Measurements from ENCODE around the gene RTTN. TPM values are rescaled to one million over a fixed set of nuclear protein-coding genes. Genes with fewer than 3 reads are reported as not detected.

Gene RTTN
- total RNA-seq, 4 donors from 2014 or later = 5.2 to 27.9 (median 10.5) TPM

DNA sequence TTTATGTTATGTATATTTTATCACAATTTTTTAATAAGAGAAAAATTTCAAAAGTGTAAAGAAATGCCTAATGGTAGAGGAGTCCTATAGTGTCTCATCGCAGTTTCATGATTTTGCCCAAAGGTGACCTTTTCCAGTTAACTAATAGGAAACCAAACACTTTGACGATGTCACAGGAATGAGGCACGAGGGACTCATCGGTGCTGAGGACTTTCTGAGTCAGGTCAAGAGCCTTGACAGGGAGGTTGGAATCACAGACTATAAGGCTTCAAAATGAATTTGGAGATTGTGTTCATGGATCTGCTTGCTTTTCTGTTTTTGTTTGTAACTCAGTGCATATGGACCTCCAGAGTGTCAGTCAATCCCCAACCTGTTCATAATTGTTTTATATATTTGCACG lies 15.1 kb upstream of the RTTN start:
- Histone ChIP-seq H3K27ac (no peak overlapping the region), H3K4me3 (no peak overlapping the region), H3K9me3 (no peaks in the 10 kb centered on the region), H3K36me3 (no peaks in the 10 kb centered on the region), H3K4me1 (no peaks in the 10 kb centered on the region), H3K27me3 (no peaks in the 10 kb centered on the region)
- no peak for ATAC-seq
- 88 to 92% methylated on average over 5 of the region's 5 CpGs for WGBS, 2 donors (ENCODE audit: low coverage in 1 of 2)
- TF ChIP-seq EP300 (IDR thresholded peaks at IDR 0.05) = no peak
- TF ChIP-seq POLR2AphosphoS5 (IDR thresholded peaks at IDR 0.05) = no peak
- TF ChIP-seq POLR2A (IDR thresholded peaks at IDR 0.05) = no peak
- TF ChIP-seq, protein P1, sequence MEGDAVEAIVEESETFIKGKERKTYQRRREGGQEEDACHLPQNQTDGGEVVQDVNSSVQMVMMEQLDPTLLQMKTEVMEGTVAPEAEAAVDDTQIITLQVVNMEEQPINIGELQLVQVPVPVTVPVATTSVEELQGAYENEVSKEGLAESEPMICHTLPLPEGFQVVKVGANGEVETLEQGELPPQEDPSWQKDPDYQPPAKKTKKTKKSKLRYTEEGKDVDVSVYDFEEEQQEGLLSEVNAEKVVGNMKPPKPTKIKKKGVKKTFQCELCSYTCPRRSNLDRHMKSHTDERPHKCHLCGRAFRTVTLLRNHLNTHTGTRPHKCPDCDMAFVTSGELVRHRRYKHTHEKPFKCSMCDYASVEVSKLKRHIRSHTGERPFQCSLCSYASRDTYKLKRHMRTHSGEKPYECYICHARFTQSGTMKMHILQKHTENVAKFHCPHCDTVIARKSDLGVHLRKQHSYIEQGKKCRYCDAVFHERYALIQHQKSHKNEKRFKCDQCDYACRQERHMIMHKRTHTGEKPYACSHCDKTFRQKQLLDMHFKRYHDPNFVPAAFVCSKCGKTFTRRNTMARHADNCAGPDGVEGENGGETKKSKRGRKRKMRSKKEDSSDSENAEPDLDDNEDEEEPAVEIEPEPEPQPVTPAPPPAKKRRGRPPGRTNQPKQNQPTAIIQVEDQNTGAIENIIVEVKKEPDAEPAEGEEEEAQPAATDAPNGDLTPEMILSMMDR (IDR thresholded peaks at IDR 0.05) = no peak

DNA sequence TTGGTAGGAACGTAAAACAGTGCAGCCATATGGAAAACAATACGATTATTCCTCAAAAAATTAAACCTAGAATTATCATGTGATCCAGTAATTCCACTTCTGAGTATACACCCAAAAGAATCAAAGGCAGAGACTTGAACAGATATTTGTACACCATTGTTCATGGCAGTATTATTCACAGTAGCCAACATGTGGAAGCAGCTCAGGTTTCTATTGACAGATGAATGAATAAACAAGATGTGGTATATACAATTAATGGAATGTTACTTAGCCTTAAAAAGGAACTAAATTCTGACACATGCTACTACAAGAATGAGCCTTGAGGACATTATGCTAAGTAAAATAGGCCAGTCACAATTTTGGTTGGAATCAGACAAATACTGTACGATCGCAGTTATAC lies 14.2 kb upstream of the RTTN start:
- Histone ChIP-seq H3K36me3 (no peaks in the 10 kb centered on the region), H3K4me1 (no peaks in the 10 kb centered on the region), H3K9me3 (no peaks in the 10 kb centered on the region), H3K27me3 (no peaks in the 10 kb centered on the region), H3K27ac (no peak overlapping the region), H3K4me3 (no peak overlapping the region)
- TF ChIP-seq POLR2AphosphoS5 (IDR thresholded peaks at IDR 0.05) (no peak), POLR2A (IDR thresholded peaks at IDR 0.05) (no peak), EP300 (IDR thresholded peaks at IDR 0.05) (no peak)
- TF ChIP-seq, protein P1 (IDR thresholded peaks at IDR 0.05) = no peak
- 98 to 100% methylated on average over 4 of the region's 4 CpGs for WGBS, 2 donors (ENCODE audit: low coverage in 1 of 2)
- ATAC-seq = no peak

DNA sequence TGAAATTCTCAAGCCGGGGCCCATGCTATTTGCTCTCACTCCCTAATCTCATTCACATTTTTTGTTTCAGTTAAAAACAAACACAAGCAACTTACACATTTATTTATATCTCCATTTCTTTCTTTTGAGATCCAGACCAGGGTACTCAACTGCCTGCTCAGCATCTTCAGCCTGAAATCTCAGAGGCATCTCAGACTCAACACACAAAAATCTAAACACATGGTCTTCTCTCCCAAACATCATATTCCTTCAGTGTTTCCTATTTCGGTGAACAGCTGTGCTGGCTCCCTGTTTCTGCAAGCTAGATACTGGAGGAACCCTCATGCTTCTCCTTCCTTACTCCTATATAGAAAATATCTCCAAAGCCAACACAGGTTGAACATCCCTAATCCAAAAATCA lies 11.3 kb upstream of the RTTN start:
- WGBS, 2 donors (ENCODE audit: low coverage in 1 of 2) = 74 to 93% methylated on average over 2 of the region's 2 CpGs
- no peaks in the 10 kb centered on the region for H3K36me3 ChIP-seq
- no peak overlapping the region for H3K27ac ChIP-seq
- H3K9me3 ChIP-seq = no peaks in the 10 kb centered on the region
- no peak for TF ChIP-seq POLR2AphosphoS5 (IDR thresholded peaks at IDR 0.05)
- no peak for TF ChIP-seq EP300 (IDR thresholded peaks at IDR 0.05)
- TF ChIP-seq, protein P1 (IDR thresholded peaks at IDR 0.05) = no peak
- no peak for TF ChIP-seq POLR2A (IDR thresholded peaks at IDR 0.05)
- ATAC-seq = no peak
- no peaks in the 10 kb centered on the region for H3K4me1 ChIP-seq
- no peak overlapping the region for H3K4me3 ChIP-seq
- H3K27me3 ChIP-seq = no peaks in the 10 kb centered on the region

DNA sequence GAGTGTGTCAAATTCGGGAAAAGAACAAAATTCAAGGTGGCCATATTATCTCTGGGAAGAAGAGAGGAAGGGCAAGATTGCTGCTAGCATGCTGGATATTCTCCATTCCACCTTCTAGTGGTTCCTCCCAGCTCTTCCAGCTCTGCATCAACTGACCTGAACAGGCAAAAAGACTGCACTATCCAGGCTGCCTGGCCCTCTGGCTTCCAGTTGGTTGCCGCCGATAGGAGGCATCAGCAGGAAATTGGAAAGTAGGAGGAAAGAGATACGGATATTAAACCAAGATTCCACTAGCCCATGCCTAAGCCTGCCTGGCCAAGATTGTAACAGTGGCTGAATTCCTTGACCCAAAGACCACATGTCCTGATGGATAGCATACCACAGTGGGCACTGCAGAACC lies 1.7 kb upstream of the RTTN start:
- WGBS, 2 donors (ENCODE audit: low coverage in 1 of 2) = 86 to 100% methylated on average over 1 to 3 of the region's 4 CpGs
- Histone ChIP-seq H3K27me3 (no peaks in the 10 kb centered on the region), H3K4me1 (peaks cover 0 to 23% (median 9%) of the 10 kb centered on the region in 3 donors), H3K9me3 (no peaks in the 10 kb centered on the region), H3K27ac (no peak overlapping the region), H3K4me3 (no peak overlapping the region), H3K36me3 (peaks cover 0 to 9% of the 10 kb centered on the region in 2 donors)
- no peak for ATAC-seq
- no peak for TF ChIP-seq POLR2AphosphoS5 (IDR thresholded peaks at IDR 0.05)
- TF ChIP-seq POLR2A (IDR thresholded peaks at IDR 0.05) = no peak
- TF ChIP-seq, protein P1 (IDR thresholded peaks at IDR 0.05) = no peak
- no peak for TF ChIP-seq EP300 (IDR thresholded peaks at IDR 0.05)

DNA sequence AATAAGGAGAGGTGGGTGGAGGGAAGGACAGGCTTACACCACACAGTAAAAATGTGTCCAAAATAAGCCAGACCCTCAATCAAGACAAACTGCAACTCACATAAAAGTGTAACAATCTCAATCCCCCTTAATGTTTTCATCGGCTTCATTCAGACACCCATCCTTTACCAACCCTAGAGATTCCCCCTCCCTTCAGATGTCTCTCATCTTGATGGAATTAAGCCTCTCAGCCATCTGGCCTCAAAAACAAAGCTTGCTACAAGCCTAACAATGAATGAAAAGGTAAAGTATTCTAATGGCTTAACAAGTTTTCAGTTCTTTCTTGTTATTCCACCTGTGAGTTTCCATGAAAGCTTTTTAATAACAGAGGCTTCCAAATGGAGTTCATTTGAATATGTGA lies 5.2 kb downstream of the RTTN start:
- Histone ChIP-seq H3K27me3 (no peaks in the 10 kb centered on the region), H3K36me3 (peaks cover 5 to 61% of the 10 kb centered on the region in 2 donors), H3K4me3 (no peak overlapping the region), H3K27ac (no peak overlapping the region), H3K9me3 (no peaks in the 10 kb centered on the region), H3K4me1 (peaks cover 0 to 17% (median 5%) of the 10 kb centered on the region in 3 donors)
- TF ChIP-seq POLR2A (IDR thresholded peaks at IDR 0.05) (no peak), POLR2AphosphoS5 (IDR thresholded peaks at IDR 0.05) (no peak), EP300 (IDR thresholded peaks at IDR 0.05) (no peak)
- TF ChIP-seq, protein P1 (IDR thresholded peaks at IDR 0.05) = no peak
- ATAC-seq = no peak
- WGBS, 2 donors (ENCODE audit: low coverage in 1 of 2) = 0 to 23% methylated on average over 1 of the region's 1 CpG

Data from gastroesophageal sphincter (tissue), 4 donors.